Endothelial cell of umbilical vein (primary cell): ENCODE data around the gene HIVEP3. TPM values are rescaled to one million over a fixed set of nuclear protein-coding genes. Genes with fewer than 3 reads are reported as not detected.

Experiments
- BruUV-seq: library from RNA; stranded (reverse); fragments of 400-500 nt; replicated peaks from 2 replicates; lab custom pipeline; 2021; lab: Mats Ljungman, UMichigan
- CTCF ChIA-PET: fragments of 300-600, 350-600 bp; sonication (Branson Sonifier 250); formaldehyde crosslinking; loops from one replicate; lab custom pipeline; 2021; ENCODE audit warnings: antibody characterized with exemption, inconsistent platforms; lab: Charles Lee
- POLR2A ChIA-PET: fragments of 300-600, 350-600 bp; sonication (Branson Sonifier 250); formaldehyde crosslinking; loops from one replicate; lab custom pipeline; 2021; ENCODE audit warnings: antibody characterized with exemption, inconsistent platforms; lab: Charles Lee
- DNase-seq: peaks from one replicate; pipeline ENCODE4 v3.0.0-alpha.2; 2011; ENCODE audit warnings: low read depth, low spot score
- FAIRE-seq: peaks from 2 replicates; lab custom pipeline; 2011; peaks lifted over from hg19 to GRCh38; lab: Jason Lieb, UNC
- H2AFZ ChIP-seq: 2 replicates; pipeline ENCODE4 v1.6.0; 2012; ENCODE audit warnings: low read depth, low read length, control low read depth, inconsistent platforms
- H3K27ac ChIP-seq: 2 replicates; pipeline ENCODE4 v1.5.1; 2011; ENCODE audit warnings: low read depth, mild to moderate bottlenecking, control low read depth, low read length, moderate library complexity; ENCODE audit not compliant: insufficient read depth
- H3K27me3 ChIP-seq, 2 experiments: 2 replicates each; pipeline versions ENCODE4 v1.6.0 to v1.6.1; 2011; ENCODE audit warnings: low read length in 2 of 2, mixed read lengths in 1 of 2; ENCODE audit not compliant: control insufficient read depth in 2 of 2, insufficient read depth in 2 of 2
- H3K36me3 ChIP-seq, 2 experiments: 2 replicates in 1 of 2; 3 replicates in 1 of 2; pipeline ENCODE4 v1.5.1; 2011; ENCODE audit warnings: low read length in 2 of 2, mild to moderate bottlenecking in 1 of 2, moderate library complexity in 1 of 2; ENCODE audit not compliant: control insufficient read depth in 2 of 2, insufficient read depth in 2 of 2; ENCODE audit errors: extremely low read depth in 1 of 2
- H3K4me1 ChIP-seq: 3 replicates; pipeline ENCODE4 v1.5.1; 2011; ENCODE audit warnings: mild to moderate bottlenecking, low read length; ENCODE audit not compliant: control insufficient read depth, insufficient read depth; ENCODE audit errors: extremely low read depth
- H3K4me2 ChIP-seq: 2 replicates; pipeline ENCODE4 v1.6.1; 2011; ENCODE audit warnings: low read length, control low read depth, mixed read lengths; ENCODE audit not compliant: insufficient read depth
- H3K4me3 ChIP-seq, 3 experiments: fragments of 200-600 bp in 1 of 3; sonication (generic), shearing (Covaris generic) in 1 of 3; replicated peaks in 1 of 3; 2 replicates each; pipeline ENCODE4 v1.5.1; 2011 to 2016; ENCODE audit warnings: control low read depth in 3 of 3, low read length in 3 of 3, mild to moderate bottlenecking in 2 of 3, inconsistent platforms in 1 of 3, low read depth in 1 of 3, moderate library complexity in 1 of 3; ENCODE audit not compliant: insufficient read depth in 1 of 3
- H3K79me2 ChIP-seq: 2 replicates; pipeline ENCODE4 v1.6.0; 2012; ENCODE audit warnings: low read length, inconsistent platforms; ENCODE audit not compliant: control insufficient read depth, insufficient read depth
- H3K9ac ChIP-seq: replicated peaks from 2 replicates; pipeline ENCODE3; 2011; ENCODE audit warnings: low read length, control low read depth; ENCODE audit not compliant: insufficient read depth; ENCODE audit errors: extremely low read depth
- H3K9me1 ChIP-seq: replicated peaks from 3 replicates; pipeline ENCODE4 v1.6.0; 2011; ENCODE audit warnings: mild to moderate bottlenecking, low read length; ENCODE audit not compliant: control insufficient read depth, insufficient read depth; ENCODE audit errors: extremely low read depth
- H3K9me3 ChIP-seq: replicated peaks from 2 replicates; pipeline ENCODE4 v1.5.1; 2012; ENCODE audit warnings: low read length, inconsistent platforms; ENCODE audit not compliant: control insufficient read depth, insufficient read depth
- H4K20me1 ChIP-seq: replicated peaks from 2 replicates; pipeline ENCODE3; 2011; ENCODE audit warnings: mild to moderate bottlenecking, low read length; ENCODE audit not compliant: control insufficient read depth, insufficient read depth; ENCODE audit errors: extremely low read depth
- CTCF ChIP-seq, 2 donors: IDR thresholded peaks; 1 replicate in 1 of 2; 2 replicates in 1 of 2; pipeline ENCODE4 v1.5.1; 2011; ENCODE audit warnings: low read length in 2 of 2, mild to moderate bottlenecking in 2 of 2, moderate library complexity in 2 of 2, control low read depth in 1 of 2, inconsistent platforms in 1 of 2, low read depth in 1 of 2; ENCODE audit not compliant: insufficient read depth in 1 of 2; ENCODE audit errors: extremely low read depth in 1 of 2
- EZH2 ChIP-seq: IDR thresholded peaks from 2 replicates; pipeline ENCODE4 v1.6.1; 2012; ENCODE audit warnings: borderline replicate concordance, low read depth, mild to moderate bottlenecking, moderate library complexity, low read length, inconsistent platforms; ENCODE audit not compliant: severe bottlenecking
- FOS ChIP-seq: IDR thresholded peaks from 2 replicates; pipeline ENCODE4 v1.6.1; 2011; ENCODE audit warnings: mild to moderate bottlenecking, low read length, moderate library complexity, borderline replicate concordance; ENCODE audit not compliant: insufficient read depth
- GATA2 ChIP-seq: IDR thresholded peaks from 2 replicates; pipeline ENCODE4 v1.7.0; 2011; ENCODE audit warnings: low read depth, mild to moderate bottlenecking, moderate library complexity, mixed read lengths, low read length; ENCODE audit not compliant: insufficient read length, insufficient read depth
- JUN ChIP-seq: IDR thresholded peaks from 2 replicates; pipeline ENCODE4 v1.6.1; 2011; ENCODE audit warnings: borderline replicate concordance, low read depth; ENCODE audit not compliant: insufficient read length, insufficient read depth
- MAX ChIP-seq: IDR thresholded peaks from 2 replicates; pipeline ENCODE4 v1.6.1; 2011; ENCODE audit not compliant: insufficient read depth, insufficient read length
- MYC ChIP-seq: IDR thresholded peaks from one replicate; pipeline ENCODE4 v1.6.1; 2011; ENCODE audit warnings: mild to moderate bottlenecking, low read depth, low read length
- dilution Hi-C: fragments of 300-500 bp; cut with MboI; formaldehyde crosslinking; loops from one replicate; pipeline ENCODE4 v1.15.0; 2019; ENCODE audit warnings: low sequenced_read_pairs; ENCODE audit not compliant: extremely low pct_ligation_motif_present
- intact Hi-C: fragments of 100-400 bp; cut with micrococcal nuclease; formaldehyde crosslinking; loops from one replicate; pipeline ENCODE4 v1.10.0; 2022
- polyA plus RNA-seq, 4 experiments: library from polyadenylated mRNA; depleted of rRNA in 3 of 4; stranded (reverse) in 3 of 4; unstranded in 1 of 4; fragments of >200 nt; gene quantifications; 2 replicates each; pipeline versions ENCODE4 v1.2.1 to v1.2.3, GENCODE V29; 2011 to 2012; ENCODE audit warnings: missing spikeins in 1 of 4
- total RNA-seq: library from RNA; stranded (reverse); gene quantifications from 2 replicates; pipeline ENCODE4 v1.2.3, GENCODE V29; 2021

The HIVEP3 gene
- total and polyA plus RNA-seq, 2 donors (not counting 3 experiments of a cell fraction or from before 2014, with no cell fraction given) = 3.4 to 4.0 TPM

DNA sequence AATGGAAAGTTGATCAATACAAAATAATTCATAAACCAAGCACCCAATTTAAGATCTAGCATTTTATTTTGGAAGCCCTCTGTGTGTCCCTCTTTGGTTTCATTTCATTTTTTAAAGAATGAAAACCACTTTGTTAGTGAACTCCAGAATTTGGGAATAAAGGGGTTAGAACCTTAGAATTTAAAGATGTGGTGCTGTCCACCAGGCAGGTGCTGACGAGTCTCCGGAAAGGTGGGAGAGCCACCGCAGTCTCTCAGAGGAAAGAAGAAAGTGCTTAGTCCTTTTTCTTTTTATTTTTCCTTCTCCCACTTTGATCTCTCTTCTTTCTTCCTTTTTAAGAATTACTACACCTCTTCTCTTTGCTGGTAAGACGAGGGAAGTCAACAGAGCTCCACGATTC is 20.5 kb upstream of the HIVEP3 start:
- FAIRE-seq = no peak

More for the DNA sequence above, 20.5 kb upstream of the HIVEP3 start:
- Histone ChIP-seq H3K9ac (no peak overlapping the region), H3K27ac (no peak overlapping the region), H4K20me1 (no peaks in the 10 kb centered on the region), H2AFZ (no peak overlapping the region), H3K9me3 (no peaks in the 10 kb centered on the region), H3K4me3 (no peak overlapping the region), H3K27me3 (no peaks in the 10 kb centered on the region), H3K4me2 (no peak overlapping the region), H3K79me2 (no peaks in the 10 kb centered on the region), H3K9me1 (no peaks in the 10 kb centered on the region), H3K36me3 (no peaks in the 10 kb centered on the region), H3K4me1 (peaks cover 5% of the 10 kb centered on the region)
- no peak for DNase-seq
- dilution Hi-C loops (no loop called here), intact Hi-C loops (no loop called here)
- POLR2A ChIA-PET = no interaction called here
- TF ChIP-seq FOS (no peak), MAX (no peak), GATA2 (no peak), JUN (no peak), MYC (no peak), CTCF (IDR thresholded peaks at IDR 0.05; ENCODE audit: extremely low read depth in 1 of 2, insufficient read depth in 1 of 2, low read depth in 1 of 2, low read length in 2 of 2) (no peak), EZH2 (no peak)
- CTCF ChIA-PET = interaction anchor here (0.9 kb wide), 1 partner anchor 13 kb away, joined by 4 read pairs; no protein-coding TSS in a partner anchor
- BruUV-seq = no TSS peak
